ENCODE results near the gene CDC14B. TPM values are rescaled to one million over a fixed set of nuclear protein-coding genes. Genes with fewer than 3 reads are reported as not detected.

Gene CDC14B
- total and polyA plus RNA-seq, 3 donors from 2014 or later, result 33.1 to 44.0 (median 33.7) TPM

- H3K27ac ChIP-seq, result peak overlapping the region; percentile 39 to 62
- H3K4me1 ChIP-seq, result peaks cover 23% of the 10 kb centered on the region
- H3K27me3 ChIP-seq, result no peaks in the 10 kb centered on the region
- no peak for TF ChIP-seq CTCF (IDR thresholded peaks at IDR 0.05)
- TF ChIP-seq POLR2A (IDR thresholded peaks at IDR 0.05), result no peak
- WGBS, 2 donors, result 56 to 63% methylated on average over 9 of the region's 9 CpGs
- H3K36me3 ChIP-seq (ENCODE audit: low read depth, missing control alignments), result no peaks in the 10 kb centered on the region
- DNase-seq, result no peak
- no peak overlapping the region for H3K4me3 ChIP-seq
- intact Hi-C loops (cut with DNase I; ENCODE audit: low total_unique reads), result no loop called here
- H3K9me3 ChIP-seq, result no peaks in the 10 kb centered on the region
Measured at GRCh38 chr9:96514108-96514799, 105.4 kb downstream of the CDC14B start.

- H3K36me3 ChIP-seq (ENCODE audit: low read depth, missing control alignments), result no peaks in the 10 kb centered on the region
- H3K4me1 ChIP-seq, result peaks cover 29% of the 10 kb centered on the region
Measured at GRCh38 chr9:96513622-96514021, 106.0 kb downstream of the CDC14B start.

GRCh38 chr9:96512240-96512639 is 107.4 kb downstream of the CDC14B start:
- 93 to 97% methylated on average over 3 of the region's 3 CpGs for WGBS, 2 donors

More at GRCh38 chr9:96513622-96514021, 106.0 kb downstream of the CDC14B start:
- TF ChIP-seq POLR2A (IDR thresholded peaks at IDR 0.05), result no peak
- TF ChIP-seq CTCF (IDR thresholded peaks at IDR 0.05), result no peak
- no peak for DNase-seq
- H3K27me3 ChIP-seq, result no peaks in the 10 kb centered on the region
- 72 to 86% methylated on average over 5 of the region's 5 CpGs for WGBS, 2 donors
- no peaks in the 10 kb centered on the region for H3K9me3 ChIP-seq
- no peak overlapping the region for H3K4me3 ChIP-seq
- H3K27ac ChIP-seq, result peak overlapping the region in 1 of 2 donors; percentile 62
- intact Hi-C loops (cut with DNase I; ENCODE audit: low total_unique reads), result no loop called here

GRCh38 chr9:96510258-96510657 is 109.4 kb downstream of the CDC14B start:
- TF ChIP-seq CTCF (IDR thresholded peaks at IDR 0.05) (no peak), POLR2A (IDR thresholded peaks at IDR 0.05) (no peak)

More at GRCh38 chr9:96512240-96512639, 107.4 kb downstream of the CDC14B start:
- intact Hi-C loops (cut with DNase I; ENCODE audit: low total_unique reads), result no loop called here
- Histone ChIP-seq H3K36me3 (ENCODE audit: low read depth, missing control alignments) (no peaks in the 10 kb centered on the region), H3K27ac (no peak overlapping the region), H3K27me3 (no peaks in the 10 kb centered on the region), H3K4me1 (peaks cover 29% of the 10 kb centered on the region), H3K9me3 (no peaks in the 10 kb centered on the region), H3K4me3 (no peak overlapping the region)
- DNase-seq, result no peak
- TF ChIP-seq POLR2A (IDR thresholded peaks at IDR 0.05) (no peak), CTCF (IDR thresholded peaks at IDR 0.05) (no peak)

GRCh38 chr9:96509848-96510247 is 109.8 kb downstream of the CDC14B start:
- Histone ChIP-seq H3K27ac (peak overlapping the region; percentile 7 to 16), H3K36me3 (ENCODE audit: low read depth, missing control alignments) (no peaks in the 10 kb centered on the region), H3K4me3 (no peak overlapping the region), H3K4me1 (peaks cover 28% of the 10 kb centered on the region), H3K9me3 (no peaks in the 10 kb centered on the region), H3K27me3 (no peaks in the 10 kb centered on the region)
- intact Hi-C loops (cut with DNase I; ENCODE audit: low total_unique reads), result no loop called here
- DNase-seq, result no peak
- WGBS, 2 donors, result 47 to 63% methylated on average over 2 of the region's 2 CpGs
- TF ChIP-seq POLR2A (IDR thresholded peaks at IDR 0.05), result no peak

More at GRCh38 chr9:96510258-96510657, 109.4 kb downstream of the CDC14B start:
- DNase-seq, result no peak
- Histone ChIP-seq H3K4me1 (peaks cover 30% of the 10 kb centered on the region), H3K27me3 (no peaks in the 10 kb centered on the region), H3K36me3 (ENCODE audit: low read depth, missing control alignments) (no peaks in the 10 kb centered on the region), H3K4me3 (no peak overlapping the region), H3K27ac (peak overlapping the region; percentile 7 to 16), H3K9me3 (no peaks in the 10 kb centered on the region)
- intact Hi-C loops (cut with DNase I; ENCODE audit: low total_unique reads), result no loop called here
- 48 to 49% methylated on average over 4 of the region's 4 CpGs for whole genome bisulfite sequencing, 2 donors
